Cerebellar nuclear complex (tissue), 1 donor: ENCODE data around the gene IRS2.

Experiments
- DNase-seq, 2 experiments: peaks; one replicate each; lab custom pipeline; 2025; lab: John Stamatoyannopoulos, UW

IRS2 gene

GRCh38 chr13:109807345-109807744, 21.0 kb upstream of the IRS2 start:
- DNase-seq, result no peak

GRCh38 chr13:109804654-109805053, 18.3 kb upstream of the IRS2 start:
- no peak for DNase-seq

GRCh38 chr13:109803825-109804224, 17.4 kb upstream of the IRS2 start:
- DNase-seq, result no peak

GRCh38 chr13:109802936-109803335, 16.6 kb upstream of the IRS2 start:
- no peak for DNase-seq

- no peak for DNase-seq
Measured at GRCh38 chr13:109795011-109795410, 8.6 kb upstream of the IRS2 start.

- no peak for DNase-seq
Measured at GRCh38 chr13:109794095-109794494, 7.7 kb upstream of the IRS2 start.

- DNase-seq, result no peak
Measured at GRCh38 chr13:109792416-109793059, 6.2 kb upstream of the IRS2 start.

GRCh38 chr13:109790942-109791605, 4.7 kb upstream of the IRS2 start:
- no peak for DNase-seq

GRCh38 chr13:109790086-109790485, 3.7 kb upstream of the IRS2 start:
- DNase-seq, result no peak

- DNase-seq, result no peak
Measured at GRCh38 chr13:109789262-109789661, 2.9 kb upstream of the IRS2 start.

- no peak for DNase-seq
Measured at GRCh38 chr13:109788372-109789111, 2.2 kb upstream of the IRS2 start.

- DNase-seq, result no peak
Measured at GRCh38 chr13:109787135-109787954, 962 bp upstream of the IRS2 start.

- no peak for DNase-seq
Measured at GRCh38 chr13:109785892-109786450, 412 bp downstream of the IRS2 start.

- DNase-seq, result no peak
Measured at GRCh38 chr13:109785141-109785891, 1.1 kb downstream of the IRS2 start.

GRCh38 chr13:109784590-109785140, 1.7 kb downstream of the IRS2 start:
- no peak for DNase-seq

- DNase-seq, result no peak
Measured at GRCh38 chr13:109783815-109784589, 2.4 kb downstream of the IRS2 start.

GRCh38 chr13:109783447-109783814, 3.0 kb downstream of the IRS2 start:
- DNase-seq, result no peak

GRCh38 chr13:109782823-109783431, 3.5 kb downstream of the IRS2 start:
- no peak for DNase-seq

- no peak for DNase-seq
Measured at GRCh38 chr13:109782066-109782822, 4.1 kb downstream of the IRS2 start.
